ENCODE measurements around the gene MFGE8. TPM values are rescaled to one million over a fixed set of nuclear protein-coding genes. Genes with fewer than 3 reads are reported as not detected.
"Not testable (repeated sequence)": the region's sequence is repeated elsewhere in the genome, so short reads cannot be mapped to it uniquely, and the experiment has no call there.

The MFGE8 gene
- total RNA-seq (47.4 TPM), polyA plus RNA-seq (356 TPM)

- Histone ChIP-seq H3K27ac (ENCODE audit: low read depth) (peak within 1 kb of the TSS; percentile 80), H3K36me3 (ENCODE audit: insufficient read depth) (no peaks in the 10 kb centered on the region), H3K4me1 (ENCODE audit: insufficient read depth) (peaks cover 1% of the 10 kb centered on the region), H3K4me3 (ENCODE audit: low read depth, low read length) (peak within 1 kb of the TSS; percentile 76)
- no peak for DNase-seq (ENCODE audit: extremely low spot score)
- under 1% methylated on average over 67 of the region's 67 CpGs for WGBS
Observed at GRCh38 chr15:88913017-88913849, at the start of gene MFGE8. Gene MFGE8, minus strand, starts transcription at chr15:88913379. Its CDS starts 60 bp downstream, at chr15:88913319.

- Histone ChIP-seq H3K27ac (ENCODE audit: low read depth) (no peak overlapping the region), H3K4me3 (ENCODE audit: low read depth, low read length) (no peak overlapping the region), H3K4me1 (ENCODE audit: insufficient read depth) (no peaks in the 10 kb centered on the region), H3K36me3 (ENCODE audit: insufficient read depth) (no peaks in the 10 kb centered on the region)
- no peak for DNase-seq (ENCODE audit: extremely low spot score)
- 85% methylated on average over 3 of the region's 3 CpGs for WGBS
Observed at GRCh38 chr15:88959445-88959844, 46.3 kb upstream of the MFGE8 start.

GRCh38 chr15:88956906-88957305, 43.7 kb upstream of the MFGE8 start:
- no peak overlapping the region for H3K27ac ChIP-seq (ENCODE audit: low read depth)
- H3K4me3 ChIP-seq (ENCODE audit: low read depth, low read length): no peak overlapping the region
- no peak for DNase-seq (ENCODE audit: extremely low spot score)
- no peaks in the 10 kb centered on the region for H3K4me1 ChIP-seq (ENCODE audit: insufficient read depth)
- no peaks in the 10 kb centered on the region for H3K36me3 ChIP-seq (ENCODE audit: insufficient read depth)
- WGBS: 74% methylated on average over 1 of the region's 1 CpG

- WGBS: 75% methylated on average over 7 of the region's 7 CpGs
- no peaks in the 10 kb centered on the region for H3K36me3 ChIP-seq (ENCODE audit: insufficient read depth)
- H3K27ac ChIP-seq (ENCODE audit: low read depth): no peak overlapping the region
- no peak overlapping the region for H3K4me3 ChIP-seq (ENCODE audit: low read depth, low read length)
- DNase-seq (ENCODE audit: extremely low spot score): no peak
- no peaks in the 10 kb centered on the region for H3K4me1 ChIP-seq (ENCODE audit: insufficient read depth)
Observed at GRCh38 chr15:88956263-88956662, 43.1 kb upstream of the MFGE8 start.

- 71% methylated on average over 15 of the region's 15 CpGs for WGBS
- Histone ChIP-seq H3K27ac (ENCODE audit: low read depth) (no peak overlapping the region), H3K4me1 (ENCODE audit: insufficient read depth) (no peaks in the 10 kb centered on the region), H3K36me3 (ENCODE audit: insufficient read depth) (no peaks in the 10 kb centered on the region), H3K4me3 (ENCODE audit: low read depth, low read length) (no peak overlapping the region)
- DNase-seq (ENCODE audit: extremely low spot score): no peak
Observed at GRCh38 chr15:88954431-88955277, 41.5 kb upstream of the MFGE8 start.

GRCh38 chr15:88950600-88951160, 37.5 kb upstream of the MFGE8 start:
- no peak for DNase-seq (ENCODE audit: extremely low spot score)
- no peak overlapping the region for H3K4me3 ChIP-seq (ENCODE audit: low read depth, low read length)
- WGBS: 90% methylated on average over 6 of the region's 6 CpGs
- no peak overlapping the region for H3K27ac ChIP-seq (ENCODE audit: low read depth)
- H3K4me1 ChIP-seq (ENCODE audit: insufficient read depth): no peaks in the 10 kb centered on the region
- H3K36me3 ChIP-seq (ENCODE audit: insufficient read depth): no peaks in the 10 kb centered on the region

GRCh38 chr15:88949734-88950400, 36.7 kb upstream of the MFGE8 start:
- no peak for DNase-seq (ENCODE audit: extremely low spot score)
- WGBS: 93% methylated on average over 5 of the region's 5 CpGs
- Histone ChIP-seq H3K36me3 (ENCODE audit: insufficient read depth) (no peaks in the 10 kb centered on the region), H3K27ac (ENCODE audit: low read depth) (no peak overlapping the region), H3K4me1 (ENCODE audit: insufficient read depth) (no peaks in the 10 kb centered on the region), H3K4me3 (ENCODE audit: low read depth, low read length) (no peak overlapping the region)

- DNase-seq (ENCODE audit: extremely low spot score): no peak
- Histone ChIP-seq H3K4me1 (ENCODE audit: insufficient read depth) (no peaks in the 10 kb centered on the region), H3K36me3 (ENCODE audit: insufficient read depth) (no peaks in the 10 kb centered on the region), H3K27ac (ENCODE audit: low read depth) (no peak overlapping the region), H3K4me3 (ENCODE audit: low read depth, low read length) (no peak overlapping the region)
- WGBS: 49% methylated on average over 4 of the region's 4 CpGs
Observed at GRCh38 chr15:88940110-88940675, 27.0 kb upstream of the MFGE8 start.

- 80% methylated on average over 2 of the region's 2 CpGs for WGBS
- no peak overlapping the region for H3K4me3 ChIP-seq (ENCODE audit: low read depth, low read length)
- no peak overlapping the region for H3K27ac ChIP-seq (ENCODE audit: low read depth)
- no peak for DNase-seq (ENCODE audit: extremely low spot score)
- no peaks in the 10 kb centered on the region for H3K36me3 ChIP-seq (ENCODE audit: insufficient read depth)
- no peaks in the 10 kb centered on the region for H3K4me1 ChIP-seq (ENCODE audit: insufficient read depth)
Observed at GRCh38 chr15:88939486-88939806, 26.3 kb upstream of the MFGE8 start.

GRCh38 chr15:88938802-88939485, 25.8 kb upstream of the MFGE8 start:
- no peaks in the 10 kb centered on the region for H3K4me1 ChIP-seq (ENCODE audit: insufficient read depth)
- 77% methylated on average over 15 of the region's 15 CpGs for WGBS
- H3K4me3 ChIP-seq (ENCODE audit: low read depth, low read length): no peak overlapping the region
- no peaks in the 10 kb centered on the region for H3K36me3 ChIP-seq (ENCODE audit: insufficient read depth)
- H3K27ac ChIP-seq (ENCODE audit: low read depth): no peak overlapping the region
- DNase-seq (ENCODE audit: extremely low spot score): no peak

GRCh38 chr15:88934449-88934848, 21.3 kb upstream of the MFGE8 start:
- 64% methylated on average over 4 of the region's 4 CpGs for WGBS
- H3K27ac ChIP-seq (ENCODE audit: low read depth); H3K4me1 ChIP-seq (ENCODE audit: insufficient read depth); DNase-seq (ENCODE audit: extremely low spot score); H3K4me3 ChIP-seq (ENCODE audit: low read depth, low read length); H3K36me3 ChIP-seq (ENCODE audit: insufficient read depth): not testable (repeated sequence)

GRCh38 chr15:88932875-88933330, 19.7 kb upstream of the MFGE8 start:
- WGBS: 62% methylated on average over 1 of the region's 1 CpG
- H3K4me3 ChIP-seq (ENCODE audit: low read depth, low read length): no peak overlapping the region

More at GRCh38 chr15:88932875-88933330, 19.7 kb upstream of the MFGE8 start:
- Histone ChIP-seq H3K27ac (ENCODE audit: low read depth) (no peak overlapping the region), H3K36me3 (ENCODE audit: insufficient read depth) (no peaks in the 10 kb centered on the region), H3K4me1 (ENCODE audit: insufficient read depth) (no peaks in the 10 kb centered on the region)
- DNase-seq (ENCODE audit: extremely low spot score): no peak
